Measurements from ENCODE around the gene CELSR2.

DNA sequence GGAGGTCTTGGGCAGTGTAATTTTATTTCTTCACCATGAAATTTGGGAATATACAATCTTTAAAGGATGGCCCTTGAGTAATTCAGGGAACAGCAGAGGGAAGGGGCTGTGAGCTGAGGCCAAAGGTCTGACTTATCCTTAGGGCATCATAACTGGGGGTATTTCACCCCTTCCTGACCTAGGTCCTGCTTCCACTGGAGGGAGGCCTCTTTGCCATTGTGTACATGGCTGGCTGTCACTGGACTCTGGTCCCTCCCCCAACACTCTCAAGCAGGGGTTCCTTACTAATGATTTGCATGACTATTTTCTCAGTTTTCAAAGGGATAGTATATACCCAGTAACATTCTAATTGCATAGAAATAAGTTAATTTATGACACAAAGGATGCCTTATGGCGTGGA, 40.8 kb downstream of the CELSR2 start:
- TF ChIP-seq, protein P1, sequence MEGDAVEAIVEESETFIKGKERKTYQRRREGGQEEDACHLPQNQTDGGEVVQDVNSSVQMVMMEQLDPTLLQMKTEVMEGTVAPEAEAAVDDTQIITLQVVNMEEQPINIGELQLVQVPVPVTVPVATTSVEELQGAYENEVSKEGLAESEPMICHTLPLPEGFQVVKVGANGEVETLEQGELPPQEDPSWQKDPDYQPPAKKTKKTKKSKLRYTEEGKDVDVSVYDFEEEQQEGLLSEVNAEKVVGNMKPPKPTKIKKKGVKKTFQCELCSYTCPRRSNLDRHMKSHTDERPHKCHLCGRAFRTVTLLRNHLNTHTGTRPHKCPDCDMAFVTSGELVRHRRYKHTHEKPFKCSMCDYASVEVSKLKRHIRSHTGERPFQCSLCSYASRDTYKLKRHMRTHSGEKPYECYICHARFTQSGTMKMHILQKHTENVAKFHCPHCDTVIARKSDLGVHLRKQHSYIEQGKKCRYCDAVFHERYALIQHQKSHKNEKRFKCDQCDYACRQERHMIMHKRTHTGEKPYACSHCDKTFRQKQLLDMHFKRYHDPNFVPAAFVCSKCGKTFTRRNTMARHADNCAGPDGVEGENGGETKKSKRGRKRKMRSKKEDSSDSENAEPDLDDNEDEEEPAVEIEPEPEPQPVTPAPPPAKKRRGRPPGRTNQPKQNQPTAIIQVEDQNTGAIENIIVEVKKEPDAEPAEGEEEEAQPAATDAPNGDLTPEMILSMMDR (IDR thresholded peaks at IDR 0.05) = no peak
- TF ChIP-seq POLR2A (IDR thresholded peaks at IDR 0.05) = no peak

Measured in esophagus squamous epithelium (tissue), 4 donors.